Endothelial cell (in vitro differentiated cells): ENCODE results near the gene BLACAT1. TPM values are rescaled to one million over a fixed set of nuclear protein-coding genes. Genes with fewer than 3 reads are reported as not detected.
A peak's percentile ranks its signal among the peaks of the same experiment; 100 is the strongest.

ENCODE experiments used
- DNase-seq: peaks from one replicate; pipeline ENCODE4 v3.0.0; 2021; ENCODE audit warnings: low spot score
- H3K27ac Mint-ChIP-seq: one replicate; pipeline ENCODE4 v1.8.0; 2021; ENCODE audit warnings: mixed read lengths, inconsistent platforms; ENCODE audit not compliant: unreplicated experiment
- H3K27me3 Mint-ChIP-seq: one replicate; pipeline ENCODE4 v1.8.0; 2021; ENCODE audit warnings: mild to moderate bottlenecking, moderate library complexity, mixed read lengths, inconsistent platforms; ENCODE audit not compliant: unreplicated experiment
- H3K36me3 Mint-ChIP-seq: one replicate; pipeline ENCODE4 v1.8.0; 2021; ENCODE audit warnings: mild to moderate bottlenecking, low read depth, mixed read lengths, inconsistent platforms; ENCODE audit not compliant: unreplicated experiment
- H3K4me1 Mint-ChIP-seq: one replicate; pipeline ENCODE4 v1.8.0; 2021; ENCODE audit warnings: mild to moderate bottlenecking, mixed read lengths, inconsistent platforms; ENCODE audit not compliant: unreplicated experiment
- H3K4me3 Mint-ChIP-seq: one replicate; pipeline ENCODE4 v1.8.0; 2021; ENCODE audit warnings: mild to moderate bottlenecking, mixed read lengths, inconsistent platforms; ENCODE audit not compliant: unreplicated experiment
- H3K9me3 Mint-ChIP-seq: one replicate; pipeline ENCODE4 v1.8.0; 2021; ENCODE audit warnings: mixed read lengths, inconsistent platforms; ENCODE audit not compliant: unreplicated experiment
- total RNA-seq: library from RNA; stranded (reverse); fragmentation: NEBNext Ultra II Directional; extraction: Animal tissue kit (Norgen Biotek cat#: 25700); gene quantifications from one replicate; pipeline ENCODE4 v1.2.1, GENCODE V29; 2021; ENCODE audit not compliant: unreplicated experiment
- TF ChIP-seq, protein P1 (sequence below): fragments of 200-600 bp; sonication (generic); IDR thresholded peaks from one replicate; pipeline ENCODE4 v1.5.0; 2021; ENCODE audit warnings: antibody characterized with exemption; ENCODE audit not compliant: unreplicated experiment

The BLACAT1 gene
- total RNA-seq, 1 donor from 2014 or later, result 2.2 TPM

- Mint-ChIP-seq H3K4me1 (peaks cover 14% of the 10 kb centered on the region), H3K27me3 (peaks cover 13% of the 10 kb centered on the region), H3K4me3 (no peak overlapping the region), H3K27ac (no peak overlapping the region), H3K9me3 (no peaks in the 10 kb centered on the region), H3K36me3 (no peaks in the 10 kb centered on the region)
- TF ChIP-seq, protein P1, sequence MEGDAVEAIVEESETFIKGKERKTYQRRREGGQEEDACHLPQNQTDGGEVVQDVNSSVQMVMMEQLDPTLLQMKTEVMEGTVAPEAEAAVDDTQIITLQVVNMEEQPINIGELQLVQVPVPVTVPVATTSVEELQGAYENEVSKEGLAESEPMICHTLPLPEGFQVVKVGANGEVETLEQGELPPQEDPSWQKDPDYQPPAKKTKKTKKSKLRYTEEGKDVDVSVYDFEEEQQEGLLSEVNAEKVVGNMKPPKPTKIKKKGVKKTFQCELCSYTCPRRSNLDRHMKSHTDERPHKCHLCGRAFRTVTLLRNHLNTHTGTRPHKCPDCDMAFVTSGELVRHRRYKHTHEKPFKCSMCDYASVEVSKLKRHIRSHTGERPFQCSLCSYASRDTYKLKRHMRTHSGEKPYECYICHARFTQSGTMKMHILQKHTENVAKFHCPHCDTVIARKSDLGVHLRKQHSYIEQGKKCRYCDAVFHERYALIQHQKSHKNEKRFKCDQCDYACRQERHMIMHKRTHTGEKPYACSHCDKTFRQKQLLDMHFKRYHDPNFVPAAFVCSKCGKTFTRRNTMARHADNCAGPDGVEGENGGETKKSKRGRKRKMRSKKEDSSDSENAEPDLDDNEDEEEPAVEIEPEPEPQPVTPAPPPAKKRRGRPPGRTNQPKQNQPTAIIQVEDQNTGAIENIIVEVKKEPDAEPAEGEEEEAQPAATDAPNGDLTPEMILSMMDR, result no peak
- DNase-seq, result peak; percentile 80
Observed at GRCh38 chr1:205458777-205459566, 3.1 kb upstream of the BLACAT1 start.

GRCh38 chr1:205456868-205457745 lies 1.3 kb upstream of the BLACAT1 start:
- no peaks in the 10 kb centered on the region for H3K36me3 Mint-ChIP-seq
- H3K4me1 Mint-ChIP-seq, result peaks cover 14% of the 10 kb centered on the region
- peak overlapping the region; percentile 65 for H3K4me3 Mint-ChIP-seq
- no peak for DNase-seq
- H3K27ac Mint-ChIP-seq, result no peak overlapping the region
- peaks cover 13% of the 10 kb centered on the region for H3K27me3 Mint-ChIP-seq
- TF ChIP-seq, protein P1, result no peak
- no peaks in the 10 kb centered on the region for H3K9me3 Mint-ChIP-seq

GRCh38 chr1:205456383-205456867 lies 580 bp upstream of the BLACAT1 start:
- Mint-ChIP-seq H3K27ac (no peak overlapping the region), H3K27me3 (peaks cover 15% of the 10 kb centered on the region), H3K36me3 (no peaks in the 10 kb centered on the region), H3K9me3 (no peaks in the 10 kb centered on the region), H3K4me3 (peak overlapping the region; percentile 88), H3K4me1 (peaks cover 18% of the 10 kb centered on the region)
- DNase-seq, result no peak
- TF ChIP-seq, protein P1, result no peak

DNA sequence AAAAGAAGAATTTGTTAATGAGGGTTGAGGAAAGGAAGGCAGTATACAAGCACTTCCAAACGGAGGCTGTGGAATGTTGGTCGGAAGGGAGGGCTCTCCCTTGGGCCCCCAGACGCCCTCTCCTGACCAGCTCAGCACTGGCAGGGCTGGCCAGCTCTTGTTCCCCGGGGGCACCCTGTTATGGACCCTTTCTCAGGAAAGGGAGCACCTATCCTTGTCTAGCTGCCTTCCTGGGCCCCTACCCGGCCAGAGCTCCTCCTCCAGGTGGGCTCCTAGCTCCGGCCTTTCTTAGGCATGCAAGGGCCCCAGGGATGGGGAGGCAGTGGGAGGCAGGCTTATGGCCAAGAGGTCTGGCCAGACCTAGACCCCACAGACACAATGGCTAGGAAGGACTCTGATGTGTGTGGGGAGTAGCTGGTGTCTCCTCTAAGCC lies 926 bp downstream of the BLACAT1 start:
- no peaks in the 10 kb centered on the region for H3K9me3 Mint-ChIP-seq
- peaks cover 29% of the 10 kb centered on the region for H3K4me1 Mint-ChIP-seq
- H3K27me3 Mint-ChIP-seq, result peaks cover 16% of the 10 kb centered on the region
- TF ChIP-seq, protein P1, result no peak
- H3K36me3 Mint-ChIP-seq, result no peaks in the 10 kb centered on the region
- DNase-seq, result no peak
- peak overlapping the region; percentile 16 for H3K27ac Mint-ChIP-seq
- H3K4me3 Mint-ChIP-seq, result peak overlapping the region; percentile 68
